SK-N-SH treated with all-trans-retinoic acid at 6 μM for 48 hours (cell line): ENCODE measurements around the gene WDR37.

Source experiments
- ESRRG ChIP-seq: fragments of 250-450 bp; sonication (Bioruptor Pico); IDR thresholded peaks from 2 replicates; pipeline ENCODE4 v1.6.1; 2021; ENCODE audit warnings: mild to moderate bottlenecking
- RARB ChIP-seq: fragments of 250-450 bp; sonication (Bioruptor Pico); IDR thresholded peaks from 2 replicates; pipeline ENCODE4 v1.8.0; 2021; ENCODE audit warnings: mild to moderate bottlenecking, moderate library complexity
- TOX ChIP-seq: fragments of 250-450 bp; sonication (Bioruptor Pico); IDR thresholded peaks from 2 replicates; pipeline ENCODE4 v1.8.0; 2021; ENCODE audit warnings: mild to moderate bottlenecking, moderate library complexity, borderline replicate concordance
- ZFP3 ChIP-seq: fragments of 250-450 bp; sonication (Bioruptor Pico); IDR thresholded peaks from 2 replicates; pipeline ENCODE4 v1.5.0; 2020; ENCODE audit warnings: mild to moderate bottlenecking, moderate library complexity
- ZNF8 ChIP-seq: fragments of 450-650 bp; formaldehyde crosslinking; IDR thresholded peaks from 2 replicates; pipeline ENCODE4 v1.5.0; 2020; ENCODE audit warnings: mild to moderate bottlenecking, moderate library complexity

GRCh38 chr10:1097436-1097835 is 41.3 kb downstream of the WDR37 start:
- TF ChIP-seq RARB (CRISPR knock-in tag) (no peak), TOX (CRISPR knock-in tag) (no peak), ZNF8 (CRISPR knock-in tag) (no peak), ZFP3 (CRISPR knock-in tag) (no peak), ESRRG (no peak)
